ENCODE results near the gene NAIP. TPM values are rescaled to one million over a fixed set of nuclear protein-coding genes. Genes with fewer than 3 reads are reported as not detected.
"Not testable (repeated sequence)": the region's sequence is repeated elsewhere in the genome, so short reads cannot be mapped to it uniquely, and the experiment has no call there.

The NAIP gene
- total RNA-seq, 1 donor from 2014 or later = 22.8 TPM

DNA sequence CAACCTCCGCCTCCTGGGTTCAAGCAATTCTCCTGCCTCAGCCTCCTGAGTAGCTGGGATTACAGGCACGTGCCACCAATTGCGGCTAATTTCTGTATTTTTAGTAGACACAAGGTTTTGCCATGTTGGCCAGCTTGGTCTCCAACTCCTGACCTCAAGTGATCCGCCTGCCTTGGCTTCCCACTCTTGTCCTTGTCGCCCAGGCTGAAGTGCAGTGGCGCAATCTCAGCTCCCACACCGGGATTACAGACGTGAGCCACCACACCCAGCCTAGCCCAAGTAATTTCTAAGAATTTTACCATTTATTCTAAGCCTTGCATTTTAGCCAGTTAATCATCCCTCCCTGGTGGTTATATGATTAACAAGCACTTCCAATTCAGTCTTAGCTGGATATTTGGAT, 11.0 kb downstream of the NAIP start:
- no peak overlapping the region for H3K4me3 ChIP-seq
- no peak for TF ChIP-seq POLR2AphosphoS5 (IDR thresholded peaks at IDR 0.05; ENCODE audit: insufficient read depth in 1 of 2, low read depth in 1 of 2)
- no peak for TF ChIP-seq POLR2A (IDR thresholded peaks at IDR 0.05)
- TF ChIP-seq, protein P1, sequence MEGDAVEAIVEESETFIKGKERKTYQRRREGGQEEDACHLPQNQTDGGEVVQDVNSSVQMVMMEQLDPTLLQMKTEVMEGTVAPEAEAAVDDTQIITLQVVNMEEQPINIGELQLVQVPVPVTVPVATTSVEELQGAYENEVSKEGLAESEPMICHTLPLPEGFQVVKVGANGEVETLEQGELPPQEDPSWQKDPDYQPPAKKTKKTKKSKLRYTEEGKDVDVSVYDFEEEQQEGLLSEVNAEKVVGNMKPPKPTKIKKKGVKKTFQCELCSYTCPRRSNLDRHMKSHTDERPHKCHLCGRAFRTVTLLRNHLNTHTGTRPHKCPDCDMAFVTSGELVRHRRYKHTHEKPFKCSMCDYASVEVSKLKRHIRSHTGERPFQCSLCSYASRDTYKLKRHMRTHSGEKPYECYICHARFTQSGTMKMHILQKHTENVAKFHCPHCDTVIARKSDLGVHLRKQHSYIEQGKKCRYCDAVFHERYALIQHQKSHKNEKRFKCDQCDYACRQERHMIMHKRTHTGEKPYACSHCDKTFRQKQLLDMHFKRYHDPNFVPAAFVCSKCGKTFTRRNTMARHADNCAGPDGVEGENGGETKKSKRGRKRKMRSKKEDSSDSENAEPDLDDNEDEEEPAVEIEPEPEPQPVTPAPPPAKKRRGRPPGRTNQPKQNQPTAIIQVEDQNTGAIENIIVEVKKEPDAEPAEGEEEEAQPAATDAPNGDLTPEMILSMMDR (IDR thresholded peaks at IDR 0.05) = no peak
- intact Hi-C loops (cut with DNase I) = no loop called here
- no peak for DNase-seq (ENCODE audit: extremely low spot score in 2 of 2)
- H3K27ac ChIP-seq = no peak overlapping the region
- H3K36me3 ChIP-seq = no peaks in the 10 kb centered on the region
- H3K27me3 ChIP-seq = no peaks in the 10 kb centered on the region
- no peaks in the 10 kb centered on the region for H3K4me1 ChIP-seq
- no peaks in the 10 kb centered on the region for H3K9me3 ChIP-seq

DNA sequence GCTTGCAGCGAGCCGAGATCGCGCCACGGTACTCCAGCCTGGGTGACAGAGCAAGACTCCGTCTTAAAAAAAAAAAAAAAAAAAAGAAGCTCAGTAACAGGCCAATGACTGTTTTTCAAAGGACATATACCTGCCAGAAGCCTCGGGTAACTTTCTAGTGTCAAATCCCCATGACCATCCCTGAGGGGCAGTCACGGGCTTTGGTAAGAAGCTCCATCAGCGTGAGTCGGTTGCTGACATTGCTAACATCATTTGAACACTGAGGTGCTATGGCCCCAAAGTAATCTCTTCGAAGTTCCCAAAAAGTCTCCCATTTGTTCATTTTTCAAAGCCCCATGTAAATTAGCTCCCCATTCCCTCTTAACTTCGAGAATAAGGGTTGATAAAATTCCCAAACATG, 11.6 kb downstream of the NAIP start:
- no peak for DNase-seq (ENCODE audit: extremely low spot score in 2 of 2)
- H3K4me3 ChIP-seq = no peak overlapping the region
- no peaks in the 10 kb centered on the region for H3K36me3 ChIP-seq
- intact Hi-C loops (cut with DNase I) = no loop called here
- H3K9me3 ChIP-seq = no peaks in the 10 kb centered on the region
- H3K27ac ChIP-seq = no peak overlapping the region
- H3K27me3 ChIP-seq = no peaks in the 10 kb centered on the region
- TF ChIP-seq POLR2A (IDR thresholded peaks at IDR 0.05) = no peak
- TF ChIP-seq, protein P1 (IDR thresholded peaks at IDR 0.05) = no peak
- no peak for TF ChIP-seq POLR2AphosphoS5 (IDR thresholded peaks at IDR 0.05; ENCODE audit: insufficient read depth in 1 of 2, low read depth in 1 of 2)
- H3K4me1 ChIP-seq = no peaks in the 10 kb centered on the region

DNA sequence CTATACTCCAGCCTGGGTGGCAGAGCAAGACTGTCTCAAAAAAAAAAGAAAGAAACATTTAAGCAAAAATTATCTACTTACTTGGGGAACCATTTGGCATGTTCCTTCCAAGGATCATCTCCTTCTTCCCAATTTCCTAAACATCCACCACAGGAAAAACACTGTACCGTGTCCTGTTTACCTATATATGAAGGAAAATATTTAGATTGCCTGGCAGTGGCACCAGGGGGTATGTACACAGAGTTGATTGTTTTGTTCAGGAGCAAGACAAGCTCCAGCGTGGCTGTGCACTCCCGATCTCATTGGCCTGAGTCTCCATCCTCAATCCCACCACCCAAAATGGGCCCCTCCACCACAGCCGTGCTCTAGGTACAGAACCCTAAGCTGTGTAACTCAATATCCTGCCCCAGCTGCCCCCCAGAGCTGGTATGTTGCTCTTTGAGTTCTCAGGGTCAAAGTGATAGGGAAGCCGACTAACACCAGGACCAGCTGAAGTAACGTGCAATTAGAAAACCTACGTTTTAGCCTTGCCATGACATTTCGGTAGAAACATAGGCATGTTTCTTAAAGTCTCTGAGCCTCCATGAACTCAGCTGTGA, 13.8 kb downstream of the NAIP start:
- TF ChIP-seq, protein P1 (IDR thresholded peaks at IDR 0.05) = no peak
- TF ChIP-seq POLR2A (IDR thresholded peaks at IDR 0.05) = no peak
- H3K9me3 ChIP-seq = no peaks in the 10 kb centered on the region
- H3K4me1 ChIP-seq = no peaks in the 10 kb centered on the region
- intact Hi-C loops (cut with DNase I) = no loop called here
- H3K36me3 ChIP-seq = no peaks in the 10 kb centered on the region
- no peak overlapping the region for H3K27ac ChIP-seq
- DNase-seq (ENCODE audit: extremely low spot score in 2 of 2) = no peak
- H3K4me3 ChIP-seq = no peak overlapping the region
- H3K27me3 ChIP-seq = no peaks in the 10 kb centered on the region

DNA sequence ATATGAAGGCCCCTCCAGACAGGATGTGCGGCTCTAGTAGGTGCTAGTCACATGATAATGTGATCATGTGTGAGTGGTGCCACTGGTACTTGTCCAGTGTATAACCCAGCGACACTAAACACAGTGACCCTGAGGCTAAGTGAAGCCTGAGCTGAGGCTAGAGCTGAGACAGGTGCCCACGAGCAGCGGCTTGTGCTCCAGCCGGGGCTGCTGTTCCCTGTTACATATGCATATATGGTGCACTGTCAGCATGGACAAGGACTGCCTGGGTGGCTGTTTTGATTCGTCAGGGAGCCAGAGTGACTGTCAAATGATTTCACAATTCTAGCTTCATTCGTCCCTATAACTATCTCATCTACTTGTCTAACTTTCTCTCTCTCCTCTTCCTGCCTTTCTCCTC, 18.2 kb downstream of the NAIP start:
- H3K27ac ChIP-seq; H3K4me1 ChIP-seq; H3K4me3 ChIP-seq; DNase-seq (ENCODE audit: extremely low spot score in 2 of 2); intact Hi-C loops (cut with DNase I); H3K36me3 ChIP-seq; H3K27me3 ChIP-seq; H3K9me3 ChIP-seq: not testable (repeated sequence)

DNA sequence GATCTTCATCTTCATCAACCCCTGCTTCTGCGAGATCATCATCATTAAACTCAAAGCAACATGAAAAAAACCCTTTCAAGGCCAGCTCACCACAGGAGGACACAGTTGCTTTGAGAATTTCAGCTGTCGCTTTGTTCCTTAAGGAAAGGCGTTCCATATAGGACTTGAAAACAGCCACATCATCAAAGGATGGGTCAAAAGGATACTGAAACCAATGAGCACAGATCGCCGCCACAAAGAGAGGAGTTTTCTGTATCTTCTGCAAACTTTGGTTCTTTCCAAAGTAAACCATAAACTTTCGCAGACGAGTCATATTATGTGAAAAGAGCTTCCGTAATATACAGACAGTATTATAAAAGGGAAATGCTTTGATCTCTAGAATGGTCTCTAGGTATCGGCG, 40.3 kb downstream of the NAIP start:
- intact Hi-C loops (cut with DNase I); H3K4me3 ChIP-seq; H3K27ac ChIP-seq; H3K9me3 ChIP-seq; H3K27me3 ChIP-seq; H3K36me3 ChIP-seq; DNase-seq (ENCODE audit: extremely low spot score in 2 of 2); H3K4me1 ChIP-seq: not testable (repeated sequence)

DNA sequence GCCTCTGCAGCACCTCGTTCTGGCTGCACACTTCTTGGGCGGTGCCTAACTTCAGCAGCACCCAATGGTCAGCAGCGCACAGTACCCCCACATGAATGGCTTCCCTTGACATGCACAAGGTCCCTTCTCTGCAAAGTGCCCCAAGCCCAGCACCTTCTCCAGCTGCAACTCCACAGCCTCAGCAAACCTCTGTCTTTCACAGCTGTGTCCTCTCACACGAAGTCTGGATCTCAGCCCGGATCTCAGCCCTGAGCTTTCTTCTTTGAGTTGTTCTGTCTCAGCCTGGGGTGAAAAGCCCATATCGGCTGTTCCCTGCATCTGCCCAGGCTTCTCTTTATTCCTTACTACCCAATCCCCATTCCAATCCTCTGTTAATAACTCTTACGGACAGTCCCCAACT, 57.9 kb downstream of the NAIP start:
- H3K4me3 ChIP-seq; H3K9me3 ChIP-seq; H3K36me3 ChIP-seq; DNase-seq (ENCODE audit: extremely low spot score in 2 of 2); intact Hi-C loops (cut with DNase I); H3K27me3 ChIP-seq; H3K27ac ChIP-seq; H3K4me1 ChIP-seq: not testable (repeated sequence)

DNA sequence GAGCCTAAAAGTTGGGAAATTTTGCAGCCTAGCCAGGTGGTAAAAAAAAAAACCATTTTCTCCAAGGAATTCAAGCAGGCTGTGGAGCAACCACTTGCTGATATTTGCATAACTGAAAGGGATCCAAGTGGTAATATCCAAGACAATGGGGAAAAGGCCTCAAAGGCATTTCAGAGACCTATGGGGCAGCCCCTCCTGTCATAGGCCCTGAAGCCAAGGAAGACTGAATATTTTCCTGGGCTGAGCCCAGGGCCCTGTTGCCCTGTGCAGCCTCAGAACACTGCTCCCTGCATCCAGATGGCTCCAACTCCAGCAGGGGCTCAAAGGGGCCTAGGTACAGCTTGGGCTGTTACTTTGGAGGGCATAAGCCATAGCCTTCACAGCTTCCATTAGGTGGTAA, 60.6 kb downstream of the NAIP start:
- intact Hi-C loops (cut with DNase I) = not testable (repeated sequence)

DNA sequence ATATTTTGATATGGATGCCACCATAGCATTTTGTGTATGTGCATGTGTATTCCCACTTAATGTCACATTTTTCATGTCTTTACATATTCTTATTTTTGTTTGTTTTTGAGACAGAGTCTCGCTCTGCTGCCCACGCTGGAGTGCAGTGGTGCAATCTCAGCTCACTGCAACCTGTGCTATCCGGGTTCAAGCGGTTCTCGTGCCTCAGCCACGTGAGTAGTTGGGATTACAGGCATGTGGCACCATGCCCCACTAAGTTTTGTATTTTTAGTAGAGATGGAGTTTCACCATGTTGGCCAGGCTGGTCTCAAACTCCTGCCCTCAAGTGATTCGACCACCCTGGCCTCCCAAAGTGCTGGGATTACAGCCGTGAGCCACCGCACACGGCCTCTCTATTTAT, 72.1 kb downstream of the NAIP start:
- H3K27ac ChIP-seq; H3K4me3 ChIP-seq; H3K36me3 ChIP-seq; DNase-seq (ENCODE audit: extremely low spot score in 2 of 2); H3K4me1 ChIP-seq; H3K27me3 ChIP-seq; H3K9me3 ChIP-seq; intact Hi-C loops (cut with DNase I): not testable (repeated sequence)

More for the DNA sequence above, 60.6 kb downstream of the NAIP start:
- not testable (repeated sequence) for H3K4me3 ChIP-seq; H3K36me3 ChIP-seq; H3K9me3 ChIP-seq; H3K27ac ChIP-seq; H3K27me3 ChIP-seq; DNase-seq (ENCODE audit: extremely low spot score in 2 of 2); H3K4me1 ChIP-seq

DNA sequence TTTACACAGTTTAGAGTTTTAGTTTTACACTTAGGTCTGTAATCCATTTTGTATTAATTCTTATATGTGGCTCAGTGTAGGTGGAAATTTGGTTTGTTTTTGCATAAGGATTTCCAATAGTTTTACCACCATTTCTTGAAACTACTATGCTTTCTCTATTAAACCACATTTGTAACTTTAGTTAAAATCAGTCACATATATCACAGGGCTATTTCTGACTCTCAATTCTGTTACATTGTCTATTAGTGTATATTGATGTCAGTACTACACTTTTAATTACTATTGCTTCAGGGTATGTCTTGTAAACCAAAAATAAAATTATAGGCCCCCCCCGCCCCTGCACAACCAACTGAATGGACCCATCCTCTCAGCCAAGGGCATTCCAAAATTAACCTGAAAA, 92.6 kb downstream of the NAIP start:
- H3K27ac ChIP-seq; H3K4me1 ChIP-seq; H3K4me3 ChIP-seq; H3K9me3 ChIP-seq; DNase-seq (ENCODE audit: extremely low spot score in 2 of 2); H3K36me3 ChIP-seq; intact Hi-C loops (cut with DNase I); H3K27me3 ChIP-seq: not testable (repeated sequence)

DNA sequence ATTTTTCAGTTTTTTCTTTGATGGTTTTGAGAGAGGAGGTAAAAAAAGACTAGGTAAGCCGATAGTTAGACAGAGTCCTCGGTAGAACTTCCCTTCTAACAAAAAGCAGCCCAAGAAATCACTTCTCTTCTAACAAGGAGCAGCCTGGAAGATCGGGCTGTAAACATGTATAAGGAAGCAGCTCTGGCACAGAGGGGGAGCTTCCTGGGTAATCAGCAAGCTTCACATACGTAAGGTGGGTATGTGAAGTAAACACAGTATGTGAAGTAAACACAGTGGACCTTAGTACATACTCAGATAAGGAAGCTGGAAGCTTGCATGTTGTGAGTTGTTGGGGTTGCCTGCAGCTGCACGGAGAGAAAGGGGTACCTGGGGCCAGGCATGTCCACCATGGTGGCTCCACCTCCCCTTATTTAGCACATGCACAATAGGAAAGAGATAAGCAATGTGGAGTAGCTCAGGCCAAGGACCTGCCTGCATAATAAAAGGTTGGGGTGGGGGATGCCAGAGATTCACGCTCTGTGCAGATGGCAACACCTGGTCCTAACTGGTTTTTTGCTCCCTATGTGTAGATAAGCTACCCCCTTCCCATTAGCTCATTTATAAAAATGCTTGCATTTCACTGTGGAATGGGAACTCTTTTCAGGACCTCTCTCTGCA, 93.3 kb downstream of the NAIP start:
- H3K9me3 ChIP-seq; DNase-seq (ENCODE audit: extremely low spot score in 2 of 2); H3K4me1 ChIP-seq; H3K36me3 ChIP-seq; H3K4me3 ChIP-seq; intact Hi-C loops (cut with DNase I); H3K27ac ChIP-seq; H3K27me3 ChIP-seq: not testable (repeated sequence)

Measured in vagina (tissue), 2 donors.